GM12878 (cell line): Measurements from ENCODE around the gene THRB. TPM values are rescaled to one million over a fixed set of nuclear protein-coding genes. Genes with fewer than 3 reads are reported as not detected.

Experiments used
- ATAC-seq: fragments of 200-7000 bp; cut with Tn5 transposase; 3 replicates; pipeline ENCODE4 v1.9.1; 2020; ENCODE audit warnings: mild to moderate bottlenecking, moderate library complexity
- BruUV-seq: library from RNA; stranded (reverse); fragments of 400-500 nt; replicated peaks from 2 replicates; lab custom pipeline; 2021; lab: Mats Ljungman, UMichigan
- CTCF ChIA-PET: fragments of 300-600 bp; sonication (Branson Sonifier 250); formaldehyde crosslinking; extraction: SDS; loops from one replicate; lab custom pipeline; 2021; ENCODE audit warnings: inconsistent platforms; lab: Yijun Ruan, JAX
- POLR2A ChIA-PET: fragments of 350-600 bp; formaldehyde crosslinking; extraction: SDS; loops from one replicate; lab custom pipeline; 2021; ENCODE audit warnings: inconsistent platforms; lab: Charles Lee
- RAD21 ChIA-PET: fragments of 300-600 bp; sonication (Branson Sonifier 250); formaldehyde crosslinking; loops from one replicate; lab custom pipeline; 2023; ENCODE audit warnings: antibody characterized with exemption; ENCODE audit not compliant: unreplicated experiment; lab: Charles Lee
- SMC1A ChIA-PET: fragments of 300-600 bp; sonication (Branson Sonifier 250); formaldehyde crosslinking; loops from one replicate; lab custom pipeline; 2023; ENCODE audit not compliant: unreplicated experiment, uncharacterized antibody; lab: Charles Lee
- DNase-seq: peaks from one replicate; pipeline ENCODE4 v3.0.0-alpha.2; 2011; ENCODE audit warnings: low read depth, low spot score
- FAIRE-seq: peaks from 3 replicates; lab custom pipeline; 2011; peaks lifted over from hg19 to GRCh38; lab: Jason Lieb, UNC
- H2AFZ ChIP-seq: 2 replicates; pipeline ENCODE4 v1.6.0; 2011; ENCODE audit warnings: low read depth, low read length, control low read depth; ENCODE audit not compliant: control insufficient read depth
- H3K27ac ChIP-seq: 2 replicates; pipeline ENCODE4 v1.5.1; 2011; ENCODE audit warnings: control low read depth; ENCODE audit not compliant: control insufficient read depth, insufficient read depth
- H3K27me3 ChIP-seq, 2 experiments: replicated peaks in 1 of 2; 2 replicates each; pipeline versions ENCODE4 v1.6.0 to v1.6.1; 2011; ENCODE audit warnings: low read length in 1 of 2; ENCODE audit not compliant: control insufficient read depth in 2 of 2, insufficient read depth in 2 of 2
- H3K36me3 ChIP-seq, 2 experiments: 2 replicates each; pipeline ENCODE4 v1.5.1; 2011; ENCODE audit warnings: low read length in 1 of 2; ENCODE audit not compliant: control insufficient read depth in 2 of 2, insufficient read depth in 2 of 2
- H3K4me1 ChIP-seq: 2 replicates; pipeline ENCODE4 v1.6.1; 2011; ENCODE audit warnings: mild to moderate bottlenecking, low read length, moderate library complexity, mixed read lengths; ENCODE audit not compliant: control insufficient read depth, insufficient read depth
- H3K4me2 ChIP-seq: 2 replicates; pipeline ENCODE4 v1.6.0; 2011; ENCODE audit warnings: control low read depth; ENCODE audit not compliant: control insufficient read depth, insufficient read depth
- H3K4me3 ChIP-seq: fragments of 200-600 bp; sonication (generic); 2 replicates; pipeline ENCODE4 v1.5.1; 2016
- H3K79me2 ChIP-seq: 2 replicates; pipeline ENCODE4 v1.6.0; 2011; ENCODE audit warnings: low read length; ENCODE audit not compliant: control insufficient read depth, insufficient read depth
- H3K9ac ChIP-seq: 2 replicates; pipeline ENCODE4 v1.8.0; 2011; ENCODE audit warnings: low read length, control low read depth, mixed read lengths; ENCODE audit not compliant: control insufficient read depth, insufficient read depth
- H3K9me3 ChIP-seq: replicated peaks from 3 replicates; pipeline ENCODE4 v1.5.1; 2011; ENCODE audit warnings: mild to moderate bottlenecking, low read length; ENCODE audit not compliant: control insufficient read depth, insufficient read depth
- H4K20me1 ChIP-seq: 2 replicates; pipeline ENCODE4 v1.6.0; 2011; ENCODE audit not compliant: control insufficient read depth, insufficient read depth
- CBFB ChIP-seq: IDR thresholded peaks from 2 replicates; pipeline ENCODE4 v1.6.1; 2016; ENCODE audit warnings: antibody characterized with exemption, low read depth
- ETV6 ChIP-seq, 2 experiments: fragments of 450-650 bp in 1 of 2; IDR thresholded peaks in 1 of 2; conservative IDR thresholded peaks in 1 of 2; 2 replicates each; pipeline ENCODE4 v1.6.1; 2014; ENCODE audit warnings: antibody characterized with exemption in 1 of 2, borderline replicate concordance in 1 of 2, low read depth in 1 of 2, mild to moderate bottlenecking in 1 of 2, moderate library complexity in 1 of 2
- EZH2 ChIP-seq: IDR thresholded peaks from 2 replicates; pipeline ENCODE4 v1.6.1; 2012; ENCODE audit warnings: low read depth, mild to moderate bottlenecking, control low read depth, inconsistent platforms, low read length, borderline replicate concordance; ENCODE audit not compliant: control insufficient read depth
- HDAC6 ChIP-seq: fragments of 200-600 bp; sonication (generic); IDR thresholded peaks from one replicate; pipeline ENCODE4 v1.8.0; 2017; ENCODE audit warnings: antibody characterized with exemption; ENCODE audit not compliant: unreplicated experiment
- KLF5 ChIP-seq: fragments of 450-650 bp; IDR thresholded peaks from 2 replicates; pipeline ENCODE4 v1.6.1; 2014; ENCODE audit warnings: mild to moderate bottlenecking; ENCODE audit not compliant: partially characterized antibody
- NR2C2 ChIP-seq: IDR thresholded peaks from 2 replicates; pipeline ENCODE4 v1.6.1; 2011; ENCODE audit warnings: borderline replicate concordance, low read depth; ENCODE audit not compliant: control insufficient read depth, insufficient read length
- NRF1 ChIP-seq: conservative IDR thresholded peaks from 2 replicates; pipeline ENCODE4 v1.6.1; 2011; ENCODE audit warnings: mild to moderate bottlenecking, low read depth, low read length, improper control_type of control experiment
- RAD21 ChIP-seq: IDR thresholded peaks from 2 replicates; pipeline ENCODE4 v1.6.1; 2011; ENCODE audit warnings: mild to moderate bottlenecking, low read depth, low read length, moderate library complexity; ENCODE audit not compliant: insufficient read depth
- SMARCA5 ChIP-seq: fragments of 450-650 bp; IDR thresholded peaks from 2 replicates; pipeline ENCODE4 v1.6.1; 2017; ENCODE audit warnings: mild to moderate bottlenecking
- SMC3 ChIP-seq: IDR thresholded peaks from 2 replicates; pipeline ENCODE4 v1.6.1; 2011; ENCODE audit warnings: low read length, improper control_type of control experiment, borderline replicate concordance
- SP1 ChIP-seq: IDR thresholded peaks from one replicate; pipeline ENCODE4 v1.6.1; 2011; ENCODE audit warnings: low read depth, low read length
- TAF1 ChIP-seq: IDR thresholded peaks from 2 replicates; pipeline ENCODE4 v1.6.1; 2011; ENCODE audit warnings: mild to moderate bottlenecking, low read depth, low read length, borderline replicate concordance
- USF1 ChIP-seq: IDR thresholded peaks from 2 replicates; pipeline ENCODE4 v1.6.1; 2011; ENCODE audit warnings: borderline replicate concordance, low read depth, mild to moderate bottlenecking, moderate library complexity, mixed read lengths, low read length; ENCODE audit not compliant: insufficient read depth; ENCODE audit errors: extremely low read length
- ZBTB40 ChIP-seq: fragments of 450-650 bp; IDR thresholded peaks from 2 replicates; pipeline ENCODE4 v1.6.1; 2016; ENCODE audit warnings: mild to moderate bottlenecking, moderate library complexity, borderline replicate concordance
- ZNF622 ChIP-seq: fragments of 450-650 bp; IDR thresholded peaks from 2 replicates; pipeline ENCODE4 v1.6.1; 2017; ENCODE audit warnings: mild to moderate bottlenecking, inconsistent platforms
- WGBS: methylation state at CpG from one replicate; pipeline ENCODE4 v1.1.6; 2016; ENCODE audit warnings: low lambda C conversion rate; ENCODE audit not compliant: insufficient replicate concordance, insufficient coverage; ENCODE audit errors: missing lambda C conversion rate; 5-methylcytosine and 5-hydroxymethylcytosine counted together
- in situ Hi-C: fragments of 300-500 bp; cut with MboI; formaldehyde crosslinking; loops from 9 replicates; pipeline ENCODE4 v1.14.3; 2018; ENCODE audit warnings: mixed read lengths
- intact Hi-C: fragments of 100-400 bp; cut with micrococcal nuclease; formaldehyde crosslinking; loops from one replicate; pipeline ENCODE4 v1.14.2; 2022; ENCODE audit not compliant: unreplicated experiment
- polyA plus RNA-seq, 11 experiments: library from polyadenylated mRNA; depleted of rRNA in 4 of 11; unstranded in 6 of 11; stranded (reverse) in 5 of 11; fragments of >200 nt; fragmentation: Nextera tagmentation in 4 of 11; fragmentation: Illumina TruSeq in 1 of 11; extraction: Ambion mirVana in 4 of 11; extraction: Trizol in 1 of 11; gene quantifications; 1 replicate in 1 of 11; 2 replicates in 10 of 11; pipeline versions ENCODE4 v1.2.1 to v1.2.3, GENCODE V29; 2011 to 2016; ENCODE audit warnings: inconsistent platforms in 2 of 11, missing spikeins in 2 of 11, low read depth in 1 of 11
- total RNA-seq, 4 experiments: library from RNA; depleted of rRNA in 3 of 4; stranded (reverse); fragments of >200 nt in 3 of 4; fragmentation: Illumina TruSeq in 1 of 4; extraction: Trizol in 1 of 4; gene quantifications; 2 replicates each; pipeline versions ENCODE4 v1.2.1 to v1.2.3, GENCODE V29; 2013 to 2021

Gene THRB
- total and polyA plus RNA-seq, 10 of the 15 experiments (the other 5 are each of a cell fraction or from before 2014, with no cell fraction given) = 0.05 TPM; not detected in 9

- no peak for TF ChIP-seq KLF5
Observed at GRCh38 chr3:24119321-24119751, 375.3 kb downstream of the THRB start (continued).

GRCh38 chr3:24117508-24117907, 377.1 kb downstream of the THRB start:
- Histone ChIP-seq H3K36me3 (no peaks in the 10 kb centered on the region), H3K4me1 (no peaks in the 10 kb centered on the region), H3K9ac (no peak overlapping the region), H3K4me3 (no peak overlapping the region), H3K79me2 (no peaks in the 10 kb centered on the region), H2AFZ (no peak overlapping the region), H3K9me3 (no peaks in the 10 kb centered on the region), H4K20me1 (no peaks in the 10 kb centered on the region), H3K4me2 (no peak overlapping the region), H3K27ac (no peak overlapping the region), H3K27me3 (no peaks in the 10 kb centered on the region)
- ChIA-PET SMC1A (interaction anchor here (0.6 to 1.3 kb wide), 3 partner anchors 10 to 118 kb away, joined by 3 to 4 read pairs (median 3); no protein-coding TSS in a partner anchor), POLR2A (no interaction called here), CTCF (interaction anchor here (1.0 to 1.3 kb wide), 2 partner anchors 16 to 41 kb away, joined by 3 to 4 read pairs; no protein-coding TSS in a partner anchor), RAD21 (no interaction called here)
- intact Hi-C loops (no loop called here), in situ Hi-C loops (no loop called here)
- no peak for DNase-seq
- FAIRE-seq = no peak
- TF ChIP-seq NR2C2 (no peak), SMC3 (no peak), CBFB (no peak), TAF1 (no peak), SMARCA5 (no peak), HDAC6 (no peak), ZBTB40 (no peak), ETV6 (conservative IDR thresholded peaks at IDR 0.05 in 1 of 2, IDR thresholded peaks at IDR 0.05 in 1 of 2; ENCODE audit: borderline replicate concordance in 1 of 2, low read depth in 1 of 2) (no peak), RAD21 (no peak), USF1 (no peak), SP1 (no peak), EZH2 (no peak), NRF1 (no peak), ZNF622 (no peak)
- no TSS peak for BruUV-seq
- no peak for ATAC-seq
- WGBS = 4% methylated on average over 1 of the region's 1 CpG
